Measurements from ENCODE around the gene SMCO2.

SMCO2 gene

DNA sequence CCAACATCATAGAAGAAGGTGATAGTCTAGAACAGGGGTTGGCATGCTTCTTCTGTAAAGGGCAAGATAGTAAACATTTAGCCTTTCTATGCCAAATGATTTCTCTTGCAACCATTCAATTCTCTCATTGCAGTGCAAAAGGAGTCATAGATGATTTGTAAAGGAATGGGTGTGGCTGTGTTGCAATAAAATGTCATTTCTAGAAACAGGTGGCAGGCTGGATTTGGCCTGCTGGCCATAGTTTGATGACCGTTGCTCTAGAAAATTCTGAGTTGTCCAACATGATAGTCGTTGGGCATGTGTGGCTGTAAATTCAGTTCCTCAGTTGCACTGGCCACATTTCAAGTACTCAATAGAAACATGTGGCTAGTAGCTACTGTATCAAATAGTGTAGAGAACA is 21.7 kb downstream of the SMCO2 start:
- H3K27me3 ChIP-seq = no peaks in the 10 kb centered on the region
- no peak overlapping the region for H3K4me3 ChIP-seq
- peak overlapping the region; percentile 81 for H3K4me2 ChIP-seq
- no peaks in the 10 kb centered on the region for H3K9me3 ChIP-seq
- no peaks in the 10 kb centered on the region for H4K20me1 ChIP-seq
- no peak overlapping the region for H3K9ac ChIP-seq
- H3K4me1 ChIP-seq = peaks cover 84% of the 10 kb centered on the region
- H3K36me3 ChIP-seq = no peaks in the 10 kb centered on the region
- TF ChIP-seq Cebpa-rat (IDR thresholded peaks at IDR 0.05) = no peak
- no peak overlapping the region for H3K27ac ChIP-seq

DNA sequence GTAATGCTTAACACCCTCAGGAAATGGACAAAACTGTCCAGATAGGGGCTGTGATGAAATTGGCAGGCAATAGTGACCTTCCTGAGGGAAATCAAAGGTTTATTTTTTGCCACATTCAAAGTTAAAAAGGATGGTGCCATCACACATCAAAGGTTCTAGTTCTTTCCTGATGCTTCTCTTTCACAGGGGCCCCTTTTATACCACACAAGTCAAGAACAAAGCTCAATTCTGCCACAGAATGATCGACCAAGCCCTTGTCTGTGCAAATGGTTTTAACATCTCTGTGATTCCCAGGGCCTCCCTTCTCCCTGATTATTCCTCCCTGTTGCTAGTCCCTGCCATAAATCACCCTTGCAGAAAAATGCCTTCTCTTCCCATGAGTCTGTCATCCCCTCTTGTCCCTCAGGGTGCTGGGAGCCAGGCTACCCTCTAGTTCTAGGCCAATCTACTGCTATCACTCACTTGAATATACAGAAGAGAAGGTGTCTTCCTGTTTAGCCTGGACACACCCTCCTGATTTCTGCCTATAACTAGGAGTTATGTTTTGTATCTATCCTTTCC is 22.7 kb downstream of the SMCO2 start:
- TF ChIP-seq Cebpa-rat (IDR thresholded peaks at IDR 0.05) = no peak
- H3K27ac ChIP-seq = no peak overlapping the region
- no peaks in the 10 kb centered on the region for H3K36me3 ChIP-seq
- H3K4me2 ChIP-seq = peak overlapping the region; percentile 81
- peaks cover 84% of the 10 kb centered on the region for H3K4me1 ChIP-seq
- no peaks in the 10 kb centered on the region for H4K20me1 ChIP-seq
- H3K9ac ChIP-seq = no peak overlapping the region
- no peaks in the 10 kb centered on the region for H3K9me3 ChIP-seq
- H3K27me3 ChIP-seq = no peaks in the 10 kb centered on the region
- H3K4me3 ChIP-seq = no peak overlapping the region

DNA sequence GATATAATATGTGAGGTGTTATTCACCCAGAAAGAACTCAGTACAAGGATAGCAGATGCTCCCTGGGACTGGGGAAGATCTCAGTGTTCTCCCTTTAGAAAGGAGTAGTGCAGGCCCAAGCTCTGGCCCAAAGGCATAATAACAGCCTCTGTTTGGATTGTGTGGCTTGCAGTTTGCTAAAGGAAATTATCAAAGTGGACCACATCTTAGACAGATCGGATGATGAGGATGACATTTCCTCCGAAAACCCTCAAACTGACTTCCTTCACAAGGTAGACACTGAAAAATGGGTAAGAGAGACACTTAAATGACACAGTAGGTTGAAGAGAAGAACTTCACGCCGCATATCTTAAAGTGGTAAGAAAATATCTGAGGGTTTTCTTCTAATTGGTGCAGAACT is 26.1 kb downstream of the SMCO2 start:
- H3K27ac ChIP-seq = peak overlapping the region; percentile 63; the same call in 1 of the 2 replicates

DNA sequence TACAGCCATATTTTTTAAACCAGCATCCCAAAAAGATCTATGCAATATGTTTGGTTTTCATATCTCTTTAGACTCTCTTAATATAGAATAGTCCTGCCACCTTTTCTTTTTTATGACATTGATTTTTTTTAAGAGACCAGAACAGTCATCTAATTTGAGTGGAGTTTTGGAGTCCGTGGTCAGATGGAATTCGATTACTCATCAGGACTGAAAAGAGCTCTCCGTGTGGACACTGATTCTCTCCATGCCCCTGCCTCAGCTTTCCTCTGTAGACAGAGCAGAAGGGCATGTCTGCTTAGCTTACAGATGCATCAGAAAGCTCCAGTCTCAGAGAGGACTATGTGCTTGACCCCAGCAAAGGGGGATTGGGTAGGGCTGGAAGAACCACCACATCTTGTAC is 27.8 kb downstream of the SMCO2 start:
- peaks cover 6% of the 10 kb centered on the region; the same call in 1 of the 2 replicates for H3K36me3 ChIP-seq
- no peak for TF ChIP-seq Cebpa-rat (IDR thresholded peaks at IDR 0.05)
- no peak overlapping the region for H3K9ac ChIP-seq
- H3K27me3 ChIP-seq = no peaks in the 10 kb centered on the region
- peak overlapping the region; percentile 81 for H3K4me2 ChIP-seq
- peaks cover 60% of the 10 kb centered on the region for H3K4me1 ChIP-seq
- peaks cover 41% of the 10 kb centered on the region for H3K9me3 ChIP-seq
- no peak overlapping the region for H3K4me3 ChIP-seq
- H4K20me1 ChIP-seq = no peaks in the 10 kb centered on the region
- H3K27ac ChIP-seq = 0 out of 2 replicates have a peak overlapping the region, but pooled peaks have one; percentile 63

More for the DNA sequence above, 26.1 kb downstream of the SMCO2 start:
- TF ChIP-seq Cebpa-rat (IDR thresholded peaks at IDR 0.05) = peak; percentile 56
- Histone ChIP-seq H4K20me1 (no peaks in the 10 kb centered on the region), H3K4me3 (peak overlapping the region; percentile 12; the same call in 1 of the 2 replicates), H3K27me3 (no peaks in the 10 kb centered on the region), H3K4me2 (peak overlapping the region; percentile 81), H3K4me1 (peaks cover 78% of the 10 kb centered on the region), H3K9ac (0 out of 2 replicates have a peak overlapping the region, but pooled peaks have one; percentile 15), H3K9me3 (peaks cover 24% of the 10 kb centered on the region), H3K36me3 (no peaks in the 10 kb centered on the region)

DNA sequence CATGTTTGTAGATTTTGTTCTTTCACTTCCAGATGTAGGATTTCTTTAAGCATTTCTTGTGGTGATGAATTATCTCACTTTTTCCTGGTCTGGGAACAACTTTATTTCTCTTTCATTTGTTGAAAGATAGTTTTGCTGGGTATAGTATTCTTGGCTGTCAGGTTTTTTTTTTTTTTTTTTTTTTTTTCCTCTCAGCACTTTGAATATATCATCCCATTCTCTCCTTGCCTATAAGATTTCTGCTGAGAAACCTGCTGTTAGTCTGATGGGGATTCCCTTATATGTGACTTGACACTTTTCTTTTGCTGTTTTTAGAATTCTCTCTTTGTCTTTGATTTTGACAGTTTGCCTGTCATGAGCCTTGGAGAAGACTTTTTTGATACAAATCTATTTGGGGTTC is 30.5 kb downstream of the SMCO2 start:
- Histone ChIP-seq H3K9me3 (peaks cover 61% of the 10 kb centered on the region), H3K9ac (no peak overlapping the region), H3K36me3 (peaks cover 6% of the 10 kb centered on the region; the same call in 1 of the 2 replicates), H3K27me3 (no peaks in the 10 kb centered on the region), H3K4me2 (no peak overlapping the region), H3K4me1 (peaks cover 33% of the 10 kb centered on the region), H3K27ac (no peak overlapping the region), H3K4me3 (no peak overlapping the region), H4K20me1 (no peaks in the 10 kb centered on the region)
- TF ChIP-seq Cebpa-rat (IDR thresholded peaks at IDR 0.05) = no peak

DNA sequence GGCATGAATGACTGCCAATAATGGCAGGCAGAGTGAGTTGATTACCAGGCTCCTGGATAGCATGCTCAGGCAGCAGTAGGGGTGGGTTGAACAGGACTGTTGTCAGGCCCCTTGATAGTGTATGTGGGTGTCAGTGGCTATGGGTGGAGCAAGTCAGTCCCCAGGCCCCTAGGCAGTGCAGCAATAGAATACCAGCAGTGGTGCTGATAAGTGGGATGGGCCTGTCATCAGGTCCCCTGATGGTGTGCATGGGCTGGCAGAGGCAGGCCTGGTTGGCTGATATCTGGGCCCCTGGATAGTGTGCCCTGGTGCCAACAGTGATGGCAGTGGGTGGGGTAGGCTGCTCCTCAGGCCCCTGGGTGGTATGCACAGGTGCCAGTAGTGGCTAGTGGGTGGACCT is 32.4 kb downstream of the SMCO2 start:
- Histone ChIP-seq H3K27me3 (no peaks in the 10 kb centered on the region), H3K4me3 (no peak overlapping the region), H3K4me2 (no peak overlapping the region), H3K27ac (no peak overlapping the region), H4K20me1 (no peaks in the 10 kb centered on the region), H3K36me3 (peaks cover 6% of the 10 kb centered on the region; the same call in 1 of the 2 replicates), H3K4me1 (peaks cover 21% of the 10 kb centered on the region), H3K9me3 (peaks cover 61% of the 10 kb centered on the region), H3K9ac (no peak overlapping the region)
- no peak for TF ChIP-seq Cebpa-rat (IDR thresholded peaks at IDR 0.05)

DNA sequence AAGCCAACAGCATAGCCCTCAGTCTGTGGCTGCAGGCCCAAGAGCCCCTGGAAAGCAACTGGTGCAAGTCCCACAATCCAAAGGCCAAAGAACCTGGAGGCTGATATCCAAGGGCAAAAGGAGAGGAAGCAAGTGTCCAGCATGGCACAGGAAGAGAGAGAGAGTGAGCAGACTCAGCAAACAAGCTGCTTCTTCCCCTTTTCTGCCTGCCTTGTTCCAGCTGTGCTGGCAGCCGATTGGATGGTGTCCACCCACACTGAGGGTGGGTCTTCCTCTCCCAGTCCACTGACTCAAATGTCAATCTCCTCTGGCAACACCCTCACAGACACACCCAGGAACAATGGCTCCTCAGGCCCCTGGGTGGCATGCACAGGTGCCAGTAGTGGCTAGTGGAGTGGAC is 33.5 kb downstream of the SMCO2 start:
- H4K20me1 ChIP-seq = no peaks in the 10 kb centered on the region
- H3K4me1 ChIP-seq = peaks cover 11% of the 10 kb centered on the region
- H3K4me3 ChIP-seq = no peak overlapping the region
- H3K27me3 ChIP-seq = no peaks in the 10 kb centered on the region
- H3K27ac ChIP-seq = no peak overlapping the region
- peaks cover 61% of the 10 kb centered on the region for H3K9me3 ChIP-seq
- no peak overlapping the region for H3K4me2 ChIP-seq
- no peak for TF ChIP-seq Cebpa-rat (IDR thresholded peaks at IDR 0.05)
- H3K36me3 ChIP-seq = peaks cover 6% of the 10 kb centered on the region; the same call in 1 of the 2 replicates
- H3K9ac ChIP-seq = no peak overlapping the region

DNA sequence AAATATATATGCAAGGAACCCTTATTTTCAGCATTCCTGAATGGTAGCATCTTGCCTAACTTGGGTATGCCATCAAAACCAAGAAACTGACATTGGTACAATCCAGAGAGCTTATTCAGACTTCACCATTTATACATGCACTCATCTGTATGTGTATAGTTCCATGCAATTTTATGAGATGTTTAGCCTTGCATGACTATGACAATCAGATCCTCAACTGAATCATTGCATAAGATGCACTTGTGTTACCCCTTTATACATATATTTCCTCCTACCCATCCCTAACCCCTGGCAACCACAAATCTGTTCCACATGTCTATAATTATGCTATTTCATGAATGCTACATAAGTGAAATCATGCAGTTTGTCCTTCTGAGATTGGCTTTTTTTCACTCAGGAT is 40.4 kb downstream of the SMCO2 start:
- TF ChIP-seq Cebpa-rat (IDR thresholded peaks at IDR 0.05) = no peak
- H3K4me1 ChIP-seq = peaks cover 7% of the 10 kb centered on the region; the same call in 1 of the 2 replicates
- H3K27me3 ChIP-seq = no peaks in the 10 kb centered on the region
- H3K4me2 ChIP-seq = no peak overlapping the region
- no peaks in the 10 kb centered on the region for H4K20me1 ChIP-seq
- no peak overlapping the region for H3K4me3 ChIP-seq
- peaks cover 10% of the 10 kb centered on the region for H3K9me3 ChIP-seq
- H3K27ac ChIP-seq = no peak overlapping the region
- H3K9ac ChIP-seq = no peak overlapping the region
- no peaks in the 10 kb centered on the region for H3K36me3 ChIP-seq

DNA sequence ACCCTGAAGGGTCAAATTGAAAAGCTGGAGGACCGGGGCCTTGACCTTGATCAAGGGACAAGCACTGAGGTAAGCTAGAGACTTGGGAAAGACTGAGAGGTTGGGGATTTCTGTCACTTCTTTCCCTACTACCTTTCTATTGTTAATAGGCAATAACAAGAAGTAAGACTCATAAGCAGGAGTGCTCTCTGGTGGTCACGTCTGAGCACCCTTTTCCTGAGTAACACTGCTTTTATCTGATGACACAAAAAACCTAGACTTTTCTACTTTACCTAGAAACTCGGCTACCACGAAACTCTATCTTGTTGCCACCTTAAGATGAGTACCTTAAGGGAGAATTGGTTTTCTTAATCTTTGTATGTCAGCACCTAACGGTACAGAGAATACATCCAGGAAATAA is 41.9 kb downstream of the SMCO2 start:
- H3K27ac ChIP-seq = no peak overlapping the region
- no peak overlapping the region for H3K4me2 ChIP-seq
- H3K9ac ChIP-seq = no peak overlapping the region
- H3K4me1 ChIP-seq = no peaks in the 10 kb centered on the region
- no peaks in the 10 kb centered on the region for H3K36me3 ChIP-seq
- H3K27me3 ChIP-seq = no peaks in the 10 kb centered on the region
- no peak overlapping the region for H3K4me3 ChIP-seq
- H4K20me1 ChIP-seq = no peaks in the 10 kb centered on the region
- H3K9me3 ChIP-seq = peaks cover 15% of the 10 kb centered on the region
- no peak for TF ChIP-seq Cebpa-rat (IDR thresholded peaks at IDR 0.05)

DNA sequence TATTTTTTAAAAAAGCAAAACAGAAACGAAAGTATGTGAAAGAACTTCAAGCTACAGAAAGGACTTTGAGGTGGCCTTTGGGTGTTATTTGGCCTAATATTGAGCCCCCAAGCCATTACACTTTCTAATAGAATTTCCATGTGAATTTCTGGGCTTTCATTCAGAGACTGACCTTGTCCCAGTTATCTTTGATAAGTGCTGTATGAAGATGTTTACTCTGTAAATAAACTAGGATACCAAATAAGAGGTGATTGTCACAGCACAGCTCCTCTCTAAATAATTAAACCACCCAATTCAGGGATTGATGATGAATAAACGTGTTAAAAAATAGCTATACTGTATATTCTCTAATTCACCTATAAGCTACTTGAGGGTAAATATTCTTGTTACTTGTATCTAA is 44.7 kb downstream of the SMCO2 start:
- Histone ChIP-seq H3K4me1 (no peaks in the 10 kb centered on the region), H3K9me3 (peaks cover 5% of the 10 kb centered on the region), H3K4me2 (no peak overlapping the region), H3K9ac (no peak overlapping the region), H3K4me3 (no peak overlapping the region), H4K20me1 (no peaks in the 10 kb centered on the region), H3K27me3 (no peaks in the 10 kb centered on the region), H3K27ac (no peak overlapping the region), H3K36me3 (no peaks in the 10 kb centered on the region)
- TF ChIP-seq Cebpa-rat (IDR thresholded peaks at IDR 0.05) = no peak
